GM23338 (cell line): ENCODE measurements around the gene DAGLA. TPM values are rescaled to one million over a fixed set of nuclear protein-coding genes. Genes with fewer than 3 reads are reported as not detected.

Experiments used
- ATAC-seq: fragments of 200-7000 bp; cut with Tn5 transposase; 3 replicates; pipeline ENCODE4 v1.9.1; 2020
- DNase-seq: peaks from one replicate; pipeline ENCODE4 v3.0.0-alpha.2; 2015; ENCODE audit warnings: low spot score
- H2AFZ ChIP-seq: fragments of 200-600 bp; sonication (generic); 2 replicates; pipeline ENCODE4 v1.8.0; 2016; ENCODE audit warnings: antibody characterized with exemption, mild to moderate bottlenecking, moderate library complexity
- H3F3A ChIP-seq: fragments of 200-600 bp; sonication (generic); replicated peaks from 2 replicates; pipeline ENCODE4 v1.8.0; 2017; ENCODE audit warnings: antibody characterized with exemption, mixed run types, low read depth
- H3K27ac ChIP-seq: fragments of 200-600 bp; sonication (generic); 2 replicates; pipeline ENCODE4 v1.6.1; 2016; ENCODE audit warnings: low read depth
- H3K27me3 ChIP-seq: fragments of 200-600 bp; sonication (generic); 2 replicates; pipeline ENCODE4 v1.8.0; 2016; ENCODE audit warnings: mild to moderate bottlenecking, mixed run types, moderate library complexity; ENCODE audit not compliant: insufficient read depth
- H3K36me3 ChIP-seq: fragments of 200-600 bp; sonication (generic); 2 replicates; pipeline ENCODE4 v1.8.0; 2016; ENCODE audit warnings: mild to moderate bottlenecking; ENCODE audit not compliant: insufficient read depth
- H3K4me1 ChIP-seq: fragments of 200-600 bp; sonication (generic); 2 replicates; pipeline ENCODE4 v1.8.0; 2016; ENCODE audit warnings: mild to moderate bottlenecking, moderate library complexity; ENCODE audit not compliant: insufficient read depth
- H3K4me2 ChIP-seq: fragments of 200-600 bp; sonication (generic); 2 replicates; pipeline ENCODE4 v1.7.1; 2017; ENCODE audit warnings: mixed run types
- H3K4me3 ChIP-seq: fragments of 200-600 bp; sonication (generic); 2 replicates; pipeline ENCODE4 v1.6.1; 2016; ENCODE audit warnings: mixed run types
- H3K79me2 ChIP-seq: fragments of 200-600 bp; sonication (generic); replicated peaks from 2 replicates; pipeline ENCODE4 v1.8.0; 2017; ENCODE audit warnings: mild to moderate bottlenecking; ENCODE audit not compliant: insufficient read depth
- H3K9me2 ChIP-seq: fragments of 200-600 bp; sonication (generic); 2 replicates; pipeline ENCODE4 v1.8.0; 2017; ENCODE audit not compliant: insufficient read depth
- H4K20me1 ChIP-seq: fragments of 200-600 bp; sonication (generic); replicated peaks from 2 replicates; pipeline ENCODE4 v1.8.0; 2017; ENCODE audit warnings: mild to moderate bottlenecking; ENCODE audit not compliant: insufficient read depth
- H3K27ac Mint-ChIP-seq: 2 replicates; pipeline ENCODE4 v1.8.0; 2020; ENCODE audit warnings: inconsistent platforms, mild to moderate bottlenecking, moderate library complexity, mixed read lengths
- H3K27me3 Mint-ChIP-seq: 3 replicates; pipeline ENCODE4 v1.8.0; 2022; ENCODE audit warnings: low read depth, mild to moderate bottlenecking, moderate library complexity, mixed read lengths, inconsistent platforms; ENCODE audit not compliant: insufficient read depth, poor library complexity
- H3K36me3 Mint-ChIP-seq: 3 replicates; pipeline ENCODE4 v1.8.0; 2021; ENCODE audit warnings: low read depth, mild to moderate bottlenecking, inconsistent platforms, moderate library complexity, mixed read lengths
- H3K4me1 Mint-ChIP-seq: 3 replicates; pipeline ENCODE4 v1.8.0; 2020; ENCODE audit warnings: mild to moderate bottlenecking, inconsistent platforms, mixed read lengths
- H3K4me3 Mint-ChIP-seq: 3 replicates; pipeline ENCODE4 v1.8.0; 2021; ENCODE audit warnings: moderate library complexity, mild to moderate bottlenecking, inconsistent platforms, mixed read lengths
- H3K9me3 Mint-ChIP-seq: 3 replicates; pipeline ENCODE4 v1.8.0; 2020; ENCODE audit warnings: moderate library complexity, mild to moderate bottlenecking, inconsistent platforms, mixed read lengths
- CREB1 ChIP-seq: fragments of 250-450 bp; sonication (Bioruptor Pico); IDR thresholded peaks from 2 replicates; pipeline ENCODE4 v1.5.0; 2020; ENCODE audit warnings: low read depth, mild to moderate bottlenecking, moderate library complexity
- ETS1 ChIP-seq: IDR thresholded peaks from 2 replicates; pipeline ENCODE4 v1.6.1; 2016; ENCODE audit warnings: antibody characterized with exemption
- EZH2 ChIP-seq: fragments of 200-600 bp; sonication (generic); IDR thresholded peaks from one replicate; pipeline ENCODE4 v1.8.0; 2017; ENCODE audit warnings: antibody characterized with exemption, mild to moderate bottlenecking, low read depth; ENCODE audit not compliant: unreplicated experiment
- EZH2phosphoT487 ChIP-seq: fragments of 200-600 bp; sonication (generic); IDR thresholded peaks from one replicate; pipeline ENCODE4 v1.8.1; 2018; ENCODE audit warnings: antibody characterized with exemption; ENCODE audit not compliant: unreplicated experiment
- JUNB ChIP-seq: IDR thresholded peaks from one replicate; pipeline ENCODE4 v1.6.1; 2016; ENCODE audit warnings: antibody characterized with exemption; ENCODE audit not compliant: unreplicated experiment
- NANOG ChIP-seq: IDR thresholded peaks from 2 replicates; pipeline ENCODE4 v1.6.1; 2016; ENCODE audit warnings: antibody characterized with exemption, borderline replicate concordance
- POLR2AphosphoS5 ChIP-seq: IDR thresholded peaks from 2 replicates; pipeline ENCODE4 v1.6.1; 2016; ENCODE audit warnings: antibody characterized with exemption, low read depth
- REST ChIP-seq: IDR thresholded peaks from one replicate; pipeline ENCODE4 v1.6.1; 2018; ENCODE audit warnings: antibody characterized with exemption; ENCODE audit not compliant: unreplicated experiment
- STAT1 ChIP-seq: IDR thresholded peaks from one replicate; pipeline ENCODE4 v1.6.1; 2016; ENCODE audit warnings: antibody characterized with exemption; ENCODE audit not compliant: unreplicated experiment
- ZNF114 ChIP-seq: fragments of 250-450 bp; sonication (Bioruptor Pico); IDR thresholded peaks from 2 replicates; pipeline ENCODE4 v1.5.0; 2020; ENCODE audit warnings: mild to moderate bottlenecking, moderate library complexity
- ZNF331 ChIP-seq: fragments of 250-450 bp; sonication (Bioruptor Pico); IDR thresholded peaks from 2 replicates; pipeline ENCODE4 v1.5.0; 2020; ENCODE audit warnings: low read depth, mild to moderate bottlenecking, moderate library complexity
- polyA plus RNA-seq: library from polyadenylated mRNA; unstranded; fragments of >200 nt; fragmentation: Nextera tagmentation; extraction: Ambion mirVana; gene quantifications from 2 replicates; pipeline ENCODE4 v1.2.1, GENCODE V29; 2016
- total RNA-seq: library from RNA; depleted of rRNA; stranded (reverse); fragments of >200 nt; shearing (Covaris generic); gene quantifications from 2 replicates; pipeline ENCODE4 v1.2.3, GENCODE V29; 2014
- TF ChIP-seq, protein P1 (sequence below), 2 experiments: fragments of 200-600 bp in 1 of 2; sonication (generic) in 1 of 2; conservative IDR thresholded peaks; 2 replicates each; pipeline versions ENCODE4 v1.5.1 to v1.6.1; 2016 to 2017; ENCODE audit warnings: antibody characterized with exemption in 2 of 2, low read depth in 2 of 2, mild to moderate bottlenecking in 2 of 2, moderate library complexity in 1 of 2
- TF ChIP-seq, protein P2 (sequence below): fragments of 250-450 bp; sonication (Bioruptor Pico); IDR thresholded peaks from 2 replicates; pipeline ENCODE4 v1.5.0; 2020; ENCODE audit warnings: mild to moderate bottlenecking, moderate library complexity

The DAGLA gene
- total and polyA plus RNA-seq, 2 experiments from 2014 or later, result 0.55 to 2.5 TPM

DNA sequence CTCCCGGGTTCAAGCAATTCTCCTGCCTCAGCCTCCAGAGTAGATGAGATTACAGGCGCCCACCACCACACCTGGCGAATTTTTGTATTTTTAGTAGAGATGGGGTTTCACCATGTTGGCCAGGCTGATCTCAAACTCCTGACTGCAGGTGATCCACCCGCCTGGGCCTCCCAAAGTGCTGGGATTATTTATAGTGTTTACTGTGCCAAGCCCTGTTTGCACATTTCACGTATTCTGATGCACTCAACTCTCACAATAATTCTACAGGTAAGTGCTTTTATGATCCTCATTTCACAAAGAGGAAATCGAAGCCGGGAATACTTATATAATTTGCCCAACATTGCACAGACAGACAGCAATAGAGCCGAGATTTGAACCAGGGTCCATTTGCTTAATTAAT lies 38.0 kb upstream of the DAGLA start:
- no peaks in the 10 kb centered on the region for H3K79me2 ChIP-seq
- H3K27me3 Mint-ChIP-seq, result peaks cover 8% of the 10 kb centered on the region
- no peaks in the 10 kb centered on the region for H3K36me3 Mint-ChIP-seq
- H3K4me1 ChIP-seq, result no peaks in the 10 kb centered on the region
- H3K27ac ChIP-seq, result no peak overlapping the region
- no peak for DNase-seq
- H3K36me3 ChIP-seq, result no peaks in the 10 kb centered on the region
- ATAC-seq, result no peak
- no peak overlapping the region for H3K27ac Mint-ChIP-seq
- no peaks in the 10 kb centered on the region for H3K9me3 Mint-ChIP-seq
- no peaks in the 10 kb centered on the region for H4K20me1 ChIP-seq
- H2AFZ ChIP-seq, result no peak overlapping the region
- H3K4me1 Mint-ChIP-seq, result peaks cover 11% of the 10 kb centered on the region; the same call in 2 of the 3 replicates
- H3K4me3 Mint-ChIP-seq, result no peak overlapping the region
- no peaks in the 10 kb centered on the region; the same call in 1 of the 2 replicates for H3F3A ChIP-seq
- H3K27me3 ChIP-seq, result no peaks in the 10 kb centered on the region
- no peak overlapping the region for H3K4me3 ChIP-seq
- peaks cover 4% of the 10 kb centered on the region; the same call in 1 of the 2 replicates for H3K9me2 ChIP-seq
- no peak overlapping the region for H3K4me2 ChIP-seq
- TF ChIP-seq, protein P1, sequence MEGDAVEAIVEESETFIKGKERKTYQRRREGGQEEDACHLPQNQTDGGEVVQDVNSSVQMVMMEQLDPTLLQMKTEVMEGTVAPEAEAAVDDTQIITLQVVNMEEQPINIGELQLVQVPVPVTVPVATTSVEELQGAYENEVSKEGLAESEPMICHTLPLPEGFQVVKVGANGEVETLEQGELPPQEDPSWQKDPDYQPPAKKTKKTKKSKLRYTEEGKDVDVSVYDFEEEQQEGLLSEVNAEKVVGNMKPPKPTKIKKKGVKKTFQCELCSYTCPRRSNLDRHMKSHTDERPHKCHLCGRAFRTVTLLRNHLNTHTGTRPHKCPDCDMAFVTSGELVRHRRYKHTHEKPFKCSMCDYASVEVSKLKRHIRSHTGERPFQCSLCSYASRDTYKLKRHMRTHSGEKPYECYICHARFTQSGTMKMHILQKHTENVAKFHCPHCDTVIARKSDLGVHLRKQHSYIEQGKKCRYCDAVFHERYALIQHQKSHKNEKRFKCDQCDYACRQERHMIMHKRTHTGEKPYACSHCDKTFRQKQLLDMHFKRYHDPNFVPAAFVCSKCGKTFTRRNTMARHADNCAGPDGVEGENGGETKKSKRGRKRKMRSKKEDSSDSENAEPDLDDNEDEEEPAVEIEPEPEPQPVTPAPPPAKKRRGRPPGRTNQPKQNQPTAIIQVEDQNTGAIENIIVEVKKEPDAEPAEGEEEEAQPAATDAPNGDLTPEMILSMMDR (conservative IDR thresholded peaks at IDR 0.05; ENCODE audit: low read depth in 2 of 2), result no peak
- no peak for TF ChIP-seq STAT1
- no peak for TF ChIP-seq ZNF331 (CRISPR knock-in tag)
- no peak for TF ChIP-seq EZH2phosphoT487
- no peak for TF ChIP-seq CREB1 (CRISPR knock-in tag)
- no peak for TF ChIP-seq REST
- no peak for TF ChIP-seq NANOG
- TF ChIP-seq POLR2AphosphoS5, result no peak
- TF ChIP-seq ETS1, result no peak
- no peak for TF ChIP-seq ZNF114 (CRISPR knock-in tag)
- TF ChIP-seq, protein P2, sequence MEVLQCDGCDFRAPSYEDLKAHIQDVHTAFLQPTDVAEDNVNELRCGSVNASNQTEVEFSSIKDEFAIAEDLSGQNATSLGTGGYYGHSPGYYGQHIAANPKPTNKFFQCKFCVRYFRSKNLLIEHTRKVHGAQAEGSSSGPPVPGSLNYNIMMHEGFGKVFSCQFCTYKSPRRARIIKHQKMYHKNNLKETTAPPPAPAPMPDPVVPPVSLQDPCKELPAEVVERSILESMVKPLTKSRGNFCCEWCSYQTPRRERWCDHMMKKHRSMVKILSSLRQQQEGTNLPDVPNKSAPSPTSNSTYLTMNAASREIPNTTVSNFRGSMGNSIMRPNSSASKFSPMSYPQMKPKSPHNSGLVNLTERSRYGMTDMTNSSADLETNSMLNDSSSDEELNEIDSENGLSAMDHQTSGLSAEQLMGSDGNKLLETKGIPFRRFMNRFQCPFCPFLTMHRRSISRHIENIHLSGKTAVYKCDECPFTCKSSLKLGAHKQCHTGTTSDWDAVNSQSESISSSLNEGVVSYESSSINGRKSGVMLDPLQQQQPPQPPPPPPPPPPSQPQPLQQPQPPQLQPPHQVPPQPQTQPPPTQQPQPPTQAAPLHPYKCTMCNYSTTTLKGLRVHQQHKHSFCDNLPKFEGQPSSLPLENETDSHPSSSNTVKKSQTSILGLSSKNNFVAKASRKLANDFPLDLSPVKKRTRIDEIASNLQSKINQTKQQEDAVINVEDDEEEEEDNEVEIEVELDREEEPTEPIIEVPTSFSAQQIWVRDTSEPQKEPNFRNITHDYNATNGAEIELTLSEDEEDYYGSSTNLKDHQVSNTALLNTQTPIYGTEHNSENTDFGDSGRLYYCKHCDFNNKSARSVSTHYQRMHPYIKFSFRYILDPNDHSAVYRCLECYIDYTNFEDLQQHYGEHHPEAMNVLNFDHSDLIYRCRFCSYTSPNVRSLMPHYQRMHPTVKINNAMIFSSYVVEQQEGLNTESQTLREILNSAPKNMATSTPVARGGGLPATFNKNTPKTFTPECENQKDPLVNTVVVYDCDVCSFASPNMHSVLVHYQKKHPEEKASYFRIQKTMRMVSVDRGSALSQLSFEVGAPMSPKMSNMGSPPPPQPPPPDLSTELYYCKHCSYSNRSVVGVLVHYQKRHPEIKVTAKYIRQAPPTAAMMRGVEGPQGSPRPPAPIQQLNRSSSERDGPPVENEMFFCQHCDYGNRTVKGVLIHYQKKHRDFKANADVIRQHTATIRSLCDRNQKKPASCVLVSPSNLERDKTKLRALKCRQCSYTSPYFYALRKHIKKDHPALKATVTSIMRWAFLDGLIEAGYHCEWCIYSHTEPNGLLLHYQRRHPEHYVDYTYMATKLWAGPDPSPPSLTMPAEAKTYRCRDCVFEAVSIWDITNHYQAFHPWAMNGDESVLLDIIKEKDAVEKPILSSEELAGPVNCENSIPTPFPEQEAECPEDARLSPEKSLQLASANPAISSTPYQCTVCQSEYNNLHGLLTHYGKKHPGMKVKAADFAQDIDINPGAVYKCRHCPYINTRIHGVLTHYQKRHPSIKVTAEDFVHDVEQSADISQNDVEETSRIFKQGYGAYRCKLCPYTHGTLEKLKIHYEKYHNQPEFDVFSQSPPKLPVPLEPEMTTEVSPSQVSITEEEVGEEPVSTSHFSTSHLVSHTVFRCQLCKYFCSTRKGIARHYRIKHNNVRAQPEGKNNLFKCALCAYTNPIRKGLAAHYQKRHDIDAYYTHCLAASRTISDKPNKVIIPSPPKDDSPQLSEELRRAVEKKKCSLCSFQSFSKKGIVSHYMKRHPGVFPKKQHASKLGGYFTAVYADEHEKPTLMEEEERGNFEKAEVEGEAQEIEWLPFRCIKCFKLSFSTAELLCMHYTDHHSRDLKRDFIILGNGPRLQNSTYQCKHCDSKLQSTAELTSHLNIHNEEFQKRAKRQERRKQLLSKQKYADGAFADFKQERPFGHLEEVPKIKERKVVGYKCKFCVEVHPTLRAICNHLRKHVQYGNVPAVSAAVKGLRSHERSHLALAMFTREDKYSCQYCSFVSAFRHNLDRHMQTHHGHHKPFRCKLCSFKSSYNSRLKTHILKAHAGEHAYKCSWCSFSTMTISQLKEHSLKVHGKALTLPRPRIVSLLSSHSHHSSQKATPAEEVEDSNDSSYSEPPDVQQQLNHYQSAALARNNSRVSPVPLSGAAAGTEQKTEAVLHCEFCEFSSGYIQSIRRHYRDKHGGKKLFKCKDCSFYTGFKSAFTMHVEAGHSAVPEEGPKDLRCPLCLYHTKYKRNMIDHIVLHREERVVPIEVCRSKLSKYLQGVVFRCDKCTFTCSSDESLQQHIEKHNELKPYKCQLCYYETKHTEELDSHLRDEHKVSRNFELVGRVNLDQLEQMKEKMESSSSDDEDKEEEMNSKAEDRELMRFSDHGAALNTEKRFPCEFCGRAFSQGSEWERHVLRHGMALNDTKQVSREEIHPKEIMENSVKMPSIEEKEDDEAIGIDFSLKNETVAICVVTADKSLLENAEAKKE (CRISPR knock-in tag), result no peak
- no peak for TF ChIP-seq EZH2
- no peak for TF ChIP-seq JUNB
